Ammon's horn (tissue), 1 donor: ENCODE results near the gene FAM13B.
"Not testable (repeated sequence)": the region's sequence is repeated elsewhere in the genome, so short reads cannot be mapped to it uniquely, and the experiment has no call there.

Source experiments
- DNase-seq: peaks from one replicate; pipeline ENCODE4 v3.0.0-alpha.2; 2016; ENCODE audit warnings: low spot score

Gene FAM13B

DNA sequence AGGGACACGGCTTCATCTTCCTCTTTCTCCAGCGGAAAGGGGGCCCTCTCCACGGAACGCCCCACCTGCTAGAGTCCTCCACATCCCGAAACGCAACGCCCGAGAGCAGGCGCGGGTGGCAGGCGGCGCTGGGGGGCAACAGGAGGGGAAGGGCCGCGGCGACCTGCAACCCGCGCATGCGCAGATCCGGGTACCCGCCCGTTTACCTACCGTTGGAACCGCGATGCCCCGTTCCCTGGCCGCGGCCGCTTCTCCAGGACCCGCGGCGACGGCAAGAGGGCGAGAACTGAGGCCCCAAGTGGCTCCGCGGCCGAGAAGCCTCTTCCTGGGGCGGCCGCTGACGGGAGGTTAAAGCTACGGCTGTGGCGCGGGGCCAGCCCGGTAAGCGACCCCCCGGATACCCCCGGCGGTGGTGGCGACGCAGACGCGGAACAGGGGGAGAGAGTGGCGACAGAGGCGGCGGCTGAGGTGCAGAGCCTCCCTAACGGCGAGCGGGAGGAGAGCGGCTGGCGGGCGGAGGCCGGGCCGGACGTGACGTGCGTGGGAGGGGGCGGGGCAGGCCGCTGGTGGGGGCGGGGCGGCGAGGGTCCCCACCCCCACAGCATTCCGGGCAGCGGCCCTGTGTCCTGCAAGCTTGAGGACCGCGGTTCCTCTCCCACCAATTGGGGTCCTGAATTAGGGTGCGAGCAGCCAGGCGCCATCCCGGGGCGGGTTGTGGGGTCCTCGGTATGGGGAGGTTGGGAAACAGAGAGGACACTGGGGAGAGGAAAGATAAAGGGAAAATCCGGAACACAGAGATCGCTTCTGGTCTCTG is at the start of gene FAM13B:
TSS of gene FAM13B (minus strand) at position 508 of the 814 bp plus-strand sequence. CDS start 13,968 bp downstream, outside the sequence.
- peak; percentile 86 for DNase-seq

- DNase-seq = no peak
Observed at GRCh38 chr5:138082033-138082432, 49.2 kb upstream of the FAM13B start.

DNA sequence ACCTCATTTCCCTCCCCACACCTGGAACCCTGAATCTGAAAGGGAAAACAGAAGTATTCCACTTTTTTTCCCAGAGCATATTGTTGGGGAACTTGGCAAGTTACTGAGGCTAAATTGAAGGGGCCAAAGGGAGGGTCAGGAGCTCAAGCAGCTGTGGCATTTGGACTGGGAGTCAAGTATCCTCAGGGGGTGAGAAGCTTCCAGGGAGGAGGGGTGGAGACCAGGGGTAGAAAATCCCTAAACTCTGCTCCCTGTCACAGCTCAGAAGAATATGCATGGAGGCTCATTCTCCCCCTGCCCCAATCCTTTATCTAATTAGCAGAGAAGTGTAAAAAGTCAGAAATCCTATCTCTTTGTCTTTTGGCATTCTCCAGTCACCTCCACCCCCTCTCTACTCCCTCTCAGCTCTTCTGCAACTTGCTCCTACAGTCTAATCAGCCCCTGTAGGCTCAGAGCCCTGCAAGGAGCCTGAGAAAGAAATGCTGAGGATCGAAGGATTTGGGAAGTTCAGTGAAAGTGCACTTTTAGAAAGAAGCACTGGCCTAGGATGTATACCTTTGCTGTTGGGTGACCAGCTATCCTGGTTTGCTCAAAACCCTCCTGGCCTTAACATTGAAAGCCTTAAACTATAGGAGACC is 45.2 kb upstream of the FAM13B start:
- no peak for DNase-seq

- DNase-seq = peak; percentile 75
Observed at GRCh38 chr5:138077064-138077696, 44.3 kb upstream of the FAM13B start.

DNA sequence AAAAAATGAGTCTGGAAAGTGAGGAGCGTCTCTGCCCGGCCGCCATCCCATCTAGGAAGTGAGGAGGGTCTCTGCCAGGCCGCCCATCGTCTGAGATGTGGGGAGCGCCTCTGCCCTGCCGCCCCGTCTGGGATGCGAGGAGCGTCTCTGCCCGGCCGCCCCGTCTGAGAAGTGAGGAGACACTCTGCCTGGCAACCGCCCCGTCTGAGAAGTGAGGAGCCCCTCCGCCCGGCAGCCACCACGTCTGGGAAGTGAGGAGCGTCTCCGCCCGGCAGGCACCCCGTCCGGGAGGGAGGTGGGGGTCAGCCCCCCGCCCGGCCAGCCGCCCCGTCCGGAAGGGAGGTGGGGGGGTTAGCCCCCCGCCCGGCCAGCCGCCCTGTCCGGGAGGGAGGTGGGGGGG is 37.1 kb upstream of the FAM13B start:
- not testable (repeated sequence) for DNase-seq

DNA sequence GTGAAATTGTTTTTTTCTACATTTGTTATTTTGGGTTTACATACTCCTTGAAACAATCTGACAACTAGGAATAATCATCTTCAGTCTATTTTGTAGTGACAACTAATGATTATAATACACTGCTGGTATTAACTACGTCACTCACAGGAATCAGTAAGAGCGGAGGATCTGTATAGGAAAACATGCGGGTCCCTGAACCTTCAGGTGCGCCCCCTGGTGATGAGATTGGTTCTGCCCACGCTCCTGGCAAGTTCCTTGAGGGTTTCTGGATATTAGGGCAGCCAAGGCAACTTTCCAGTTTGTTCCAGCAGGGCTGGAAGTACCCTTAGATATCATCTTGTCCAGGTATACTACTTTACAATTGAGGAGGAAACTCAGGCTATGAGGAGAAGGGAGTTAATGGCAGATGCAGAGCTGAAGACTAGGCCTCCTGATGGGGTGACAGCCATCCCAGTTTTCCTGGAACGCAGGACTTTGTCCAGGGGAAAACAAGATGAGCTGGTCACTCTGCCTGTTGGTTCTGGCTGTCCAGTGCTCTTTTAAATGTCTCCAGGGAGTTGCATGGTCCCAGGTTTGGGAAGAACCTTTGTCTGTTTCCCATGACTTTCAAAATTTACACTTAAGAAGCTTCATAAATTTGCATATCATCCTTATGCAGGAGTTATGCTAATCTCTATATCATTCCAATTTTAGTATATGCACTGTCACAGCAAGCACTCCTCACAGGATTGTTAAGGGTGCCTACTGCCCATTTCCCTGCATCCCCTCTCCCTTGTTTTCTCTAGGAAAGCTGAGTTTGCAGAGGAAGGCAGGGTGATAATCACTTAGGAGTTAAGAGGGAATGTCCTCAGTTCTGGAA is 36.1 kb upstream of the FAM13B start:
- peak; percentile 76 for DNase-seq

DNA sequence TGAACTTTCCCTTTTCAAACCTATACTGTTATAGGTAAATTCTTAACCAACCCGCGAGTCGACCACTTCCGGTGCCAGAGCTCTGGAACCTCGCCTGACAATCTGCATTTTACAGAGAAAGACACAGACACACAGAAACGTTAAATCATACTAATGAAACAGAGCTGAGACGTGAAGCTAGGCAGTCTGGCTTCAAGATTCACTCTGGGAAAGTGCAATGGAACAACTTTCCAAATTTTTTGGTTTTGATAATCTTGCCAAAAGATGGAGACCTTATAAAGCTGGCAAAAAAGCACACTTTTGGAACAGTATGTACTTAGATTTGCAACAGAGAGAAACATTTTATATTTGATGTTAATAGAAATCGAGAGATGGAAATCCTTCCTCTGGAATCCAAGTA is 35.1 kb upstream of the FAM13B start:
- no peak for DNase-seq

- DNase-seq = no peak
Observed at GRCh38 chr5:138065102-138065501, 32.2 kb upstream of the FAM13B start.

DNA sequence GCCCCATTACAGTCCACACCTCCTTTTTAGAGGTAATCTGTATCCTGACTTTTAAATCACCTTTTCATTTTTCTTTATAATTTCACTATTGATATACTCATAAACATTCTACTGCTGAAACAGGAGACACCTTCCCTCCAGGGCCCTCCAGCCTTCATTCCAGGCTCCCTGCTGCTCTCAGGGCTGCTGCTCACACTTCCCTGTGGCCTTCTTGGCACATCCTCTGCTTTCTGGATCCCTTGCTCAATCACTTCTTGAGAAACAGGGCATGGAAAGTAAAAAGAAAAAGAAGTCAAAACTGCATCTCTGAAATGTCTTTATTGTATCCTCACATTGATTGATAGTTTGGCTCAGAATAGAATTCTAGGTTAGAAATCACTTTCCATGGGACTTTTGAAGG is 31.6 kb upstream of the FAM13B start:
- DNase-seq = no peak

- peak; percentile 89 for DNase-seq
Observed at GRCh38 chr5:138054847-138055558, 22.1 kb upstream of the FAM13B start.

- no peak for DNase-seq
Observed at GRCh38 chr5:138054206-138054605, 21.3 kb upstream of the FAM13B start.

DNA sequence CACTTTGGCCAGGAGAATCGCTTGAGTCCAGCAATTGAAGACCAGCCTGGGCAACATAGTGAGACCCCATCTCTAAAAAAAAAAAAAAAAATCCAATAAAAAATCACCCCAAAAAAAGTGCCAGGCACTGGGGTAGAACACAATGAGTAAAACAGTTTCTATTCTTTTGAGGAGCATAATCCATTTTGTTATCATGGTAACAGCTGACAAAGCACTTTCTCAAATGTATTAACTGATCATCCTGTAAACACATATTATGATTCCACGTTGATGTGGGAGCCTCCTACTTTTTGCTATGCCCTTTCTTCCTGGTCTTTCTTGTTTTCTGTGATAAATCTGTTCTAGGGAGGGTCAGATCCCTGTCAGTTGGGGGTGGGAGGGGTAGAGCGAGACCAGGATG is 20.7 kb upstream of the FAM13B start:
- DNase-seq = no peak

GRCh38 chr5:138052718-138053117 is 19.8 kb upstream of the FAM13B start:
- not testable (repeated sequence) for DNase-seq

GRCh38 chr5:138051441-138052296 is 18.8 kb upstream of the FAM13B start:
- DNase-seq = no peak

DNA sequence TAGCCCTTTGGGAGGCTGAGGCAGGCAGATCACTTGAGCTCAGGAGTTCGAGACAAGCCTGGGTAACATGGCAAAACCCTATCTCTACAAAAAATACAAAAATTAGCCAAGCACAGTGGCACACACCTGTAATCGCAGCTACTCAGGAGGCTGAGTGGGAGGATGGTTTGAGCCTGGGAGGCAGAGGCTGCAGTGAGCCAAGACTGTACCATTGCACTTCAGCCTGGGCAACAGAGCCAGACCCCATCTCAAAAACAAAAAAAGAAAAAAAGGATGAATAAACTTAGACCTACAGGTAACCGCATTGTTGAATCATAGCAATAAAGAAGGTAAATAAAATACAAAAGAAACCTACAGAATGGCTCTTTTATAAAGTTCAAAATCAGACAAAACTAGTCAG is 12.4 kb upstream of the FAM13B start:
- DNase-seq = not testable (repeated sequence)

GRCh38 chr5:138038826-138039225 is 5.9 kb upstream of the FAM13B start:
- peak; percentile 72 for DNase-seq

GRCh38 chr5:138037907-138038633 is 5.2 kb upstream of the FAM13B start:
- no peak for DNase-seq

GRCh38 chr5:138037271-138037670 is 4.4 kb upstream of the FAM13B start:
- peak; percentile 14 for DNase-seq
